Forelimb muscle (tissue), 1 donor: ENCODE measurements around the gene SLC44A1. TPM values are rescaled to one million over a fixed set of nuclear protein-coding genes. Genes with fewer than 3 reads are reported as not detected.
A peak's percentile ranks its signal among the peaks of the same experiment; 100 is the strongest.

Source experiments
- DNase-seq: peaks from one replicate; pipeline ENCODE4 v3.0.0-alpha.2; 2013; ENCODE audit warnings: low read depth
- polyA plus RNA-seq: library from polyadenylated mRNA; unstranded; fragments of 120-200 nt; gene quantifications from one replicate; pipeline ENCODE4 v1.2.1, GENCODE V29; 2013; ENCODE audit not compliant: insufficient read length

Gene SLC44A1
- polyA plus RNA-seq, 1 donor, result 14.6 TPM

DNA sequence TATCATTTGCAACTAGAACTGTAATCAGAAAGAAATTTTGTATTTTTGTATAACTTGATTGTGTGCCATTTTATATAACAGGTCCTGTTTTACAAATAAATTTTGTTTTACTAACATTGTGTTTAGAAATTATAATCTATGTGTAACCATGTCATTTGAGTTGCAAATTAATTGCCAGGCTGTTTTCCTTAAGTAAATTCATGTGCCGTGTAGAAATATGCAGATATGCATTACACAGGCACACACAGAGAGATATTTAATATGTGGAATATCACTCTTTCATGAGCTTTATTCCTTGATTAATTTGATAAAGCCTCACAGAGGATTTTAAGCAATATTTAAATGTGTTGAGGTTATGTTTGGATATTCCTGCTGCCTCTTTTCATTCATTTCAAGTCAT lies 146.8 kb downstream of the SLC44A1 start:
- no peak for DNase-seq

DNA sequence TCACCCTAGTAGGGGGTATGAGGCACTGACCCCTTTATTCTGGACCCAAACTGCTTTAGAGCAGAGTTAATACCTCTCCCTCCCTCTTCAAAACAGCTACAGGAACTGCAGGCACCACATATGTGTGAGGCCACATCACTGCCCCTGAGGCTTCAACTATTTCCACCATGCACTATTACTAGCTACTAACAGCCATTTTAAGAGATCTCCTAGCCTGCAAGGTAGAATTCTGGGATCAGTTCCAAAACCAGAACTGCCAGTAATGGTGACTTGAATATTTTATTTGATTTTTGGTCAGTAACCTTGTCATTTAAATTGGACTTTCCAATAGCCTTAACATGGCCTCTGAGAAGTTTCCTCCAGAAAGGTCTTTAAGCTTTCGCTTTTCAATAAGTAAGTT lies 148.1 kb downstream of the SLC44A1 start:
- DNase-seq, result no peak

DNA sequence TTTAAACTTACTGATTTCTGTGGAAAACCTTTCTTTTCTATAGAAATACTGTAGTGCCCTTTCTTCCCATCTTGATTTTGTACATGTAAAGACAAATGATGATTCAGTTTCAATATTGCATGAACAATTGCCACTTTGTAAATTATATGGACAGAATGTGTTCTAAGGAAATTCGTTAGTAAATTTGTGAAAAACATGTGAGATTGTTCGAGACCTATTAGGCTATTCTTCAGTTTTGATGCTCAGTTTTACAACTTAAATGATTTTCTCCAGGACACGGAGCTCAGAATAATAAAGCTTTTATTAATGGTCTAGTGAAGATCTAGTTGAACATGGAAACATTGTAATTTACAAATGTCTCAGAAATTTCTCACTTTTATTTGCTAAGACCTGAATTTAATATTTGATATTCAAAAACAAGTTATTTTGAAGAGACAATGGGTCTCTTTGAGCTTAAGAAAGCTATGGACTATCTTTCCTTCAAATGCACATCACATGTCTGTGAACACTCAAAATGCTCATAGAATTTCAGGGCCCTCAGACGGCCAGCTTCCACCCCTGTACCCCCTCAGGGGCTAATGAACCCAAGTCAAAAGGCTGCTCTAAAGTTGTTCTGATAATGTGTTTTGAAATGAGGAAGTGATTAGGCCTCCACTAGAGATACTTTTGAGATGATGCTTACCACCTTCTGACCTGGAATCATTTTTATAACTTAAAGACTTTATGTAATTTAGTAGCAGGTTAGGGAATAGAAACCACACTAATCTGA lies 149.3 kb downstream of the SLC44A1 start:
- no peak for DNase-seq

DNA sequence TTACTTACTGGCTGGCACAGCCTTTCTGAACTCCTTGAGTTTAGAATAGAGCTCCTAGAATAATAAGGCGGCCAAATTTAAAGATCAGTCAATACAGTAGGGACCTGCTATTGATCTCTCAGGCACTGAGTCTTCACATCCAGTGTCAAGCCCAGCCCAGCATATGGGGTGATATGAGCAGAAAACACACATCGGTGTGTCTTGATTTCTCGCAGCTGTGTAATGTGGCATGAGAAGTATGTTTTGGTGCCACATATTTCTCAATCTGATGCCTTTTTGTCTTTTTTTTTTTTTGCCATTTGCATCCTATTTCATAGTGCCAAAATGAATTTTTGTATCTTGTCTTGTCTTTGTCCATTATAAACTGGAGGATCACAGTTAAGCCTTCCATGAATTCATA lies 152.0 kb downstream of the SLC44A1 start:
- DNase-seq, result no peak

DNA sequence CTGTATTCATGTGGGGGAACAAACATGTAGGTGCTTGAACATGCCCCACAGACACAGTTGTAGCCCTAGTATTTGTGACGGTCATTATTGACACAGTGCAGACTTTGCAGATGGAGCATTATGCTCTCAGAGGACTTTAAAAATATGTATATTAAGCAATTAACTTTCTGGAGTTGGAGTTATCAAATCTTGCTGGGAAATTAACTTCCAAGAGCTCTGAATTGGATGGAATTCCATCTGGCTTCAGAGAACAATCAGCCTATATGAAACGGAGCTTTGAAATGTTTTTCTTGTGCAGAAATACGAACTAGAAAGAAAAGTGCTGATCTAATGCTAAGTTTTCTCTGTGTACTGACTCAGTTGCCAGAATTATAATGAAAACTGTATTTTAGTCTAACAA lies 152.4 kb downstream of the SLC44A1 start:
- DNase-seq, result no peak

DNA sequence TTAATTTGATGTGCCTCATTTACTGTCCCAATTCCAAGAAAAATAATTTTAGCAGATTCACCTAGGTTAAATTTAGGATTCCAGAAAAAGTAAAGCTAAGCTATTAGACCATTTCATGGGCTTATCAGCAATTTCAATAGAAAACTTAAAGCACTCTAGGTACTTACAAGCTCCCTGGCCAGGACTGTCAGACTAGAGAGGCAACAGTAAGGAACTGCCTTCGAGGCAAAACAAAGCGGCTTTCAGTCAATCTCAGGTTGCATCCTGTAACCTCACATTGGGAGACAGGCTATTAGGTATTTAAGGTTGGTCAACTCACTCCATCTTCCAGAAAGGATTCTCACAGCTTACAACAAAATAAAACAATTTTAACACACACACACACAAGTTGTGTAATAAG lies 154.7 kb downstream of the SLC44A1 start:
- no peak for DNase-seq

DNA sequence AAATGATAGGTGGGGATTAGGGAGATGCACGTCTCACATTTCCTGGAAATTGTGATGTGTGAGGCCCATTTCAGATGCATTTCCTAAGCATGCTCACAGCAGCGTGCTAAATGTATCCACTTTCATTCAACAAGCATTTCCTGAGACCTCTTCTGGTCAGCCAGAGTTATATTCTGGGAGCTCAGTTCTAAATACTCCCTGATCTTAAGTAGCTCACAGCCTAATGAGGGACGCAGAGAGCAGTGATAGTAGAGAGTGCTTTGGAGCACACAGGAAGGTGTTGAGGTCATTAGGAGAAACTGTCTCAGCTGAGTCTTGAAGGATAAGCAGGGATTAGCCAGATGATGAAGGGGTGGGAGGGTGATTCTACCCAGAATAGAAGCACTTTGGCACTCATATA lies 157.2 kb downstream of the SLC44A1 start:
- DNase-seq, result no peak

DNA sequence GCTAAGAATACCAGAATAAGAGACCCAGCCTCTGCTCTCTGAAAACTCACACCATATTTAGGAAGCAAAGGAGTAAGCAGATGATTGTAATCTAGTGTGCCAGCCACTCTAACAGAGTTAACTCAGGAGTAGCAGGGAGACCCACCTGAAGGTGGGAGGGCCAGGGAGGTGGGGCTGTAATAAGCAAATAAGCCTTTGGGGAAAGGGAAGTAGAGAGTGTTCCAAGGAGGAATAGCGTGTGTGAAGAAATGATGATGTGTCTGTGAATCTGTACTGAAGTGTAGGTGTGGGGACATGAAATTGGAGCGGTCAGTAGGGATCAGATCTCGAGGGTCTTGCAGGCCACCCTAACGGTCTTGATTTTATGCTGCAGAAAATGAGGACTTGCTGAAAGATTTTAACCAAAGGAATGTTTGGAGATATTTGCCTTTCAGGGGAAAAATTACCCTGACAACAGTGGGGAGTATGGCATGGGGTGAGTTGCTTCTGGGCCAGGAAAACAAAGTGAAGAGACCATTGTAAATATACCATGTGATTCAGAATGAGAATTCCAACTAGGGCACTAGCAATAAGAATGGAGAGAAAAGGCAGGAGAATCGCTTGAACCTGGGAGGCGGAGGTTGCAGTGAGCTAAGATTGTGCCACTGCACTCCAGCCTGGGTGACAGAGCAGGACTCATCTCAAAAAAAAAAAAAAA lies 159.2 kb downstream of the SLC44A1 start:
- DNase-seq, result no peak

DNA sequence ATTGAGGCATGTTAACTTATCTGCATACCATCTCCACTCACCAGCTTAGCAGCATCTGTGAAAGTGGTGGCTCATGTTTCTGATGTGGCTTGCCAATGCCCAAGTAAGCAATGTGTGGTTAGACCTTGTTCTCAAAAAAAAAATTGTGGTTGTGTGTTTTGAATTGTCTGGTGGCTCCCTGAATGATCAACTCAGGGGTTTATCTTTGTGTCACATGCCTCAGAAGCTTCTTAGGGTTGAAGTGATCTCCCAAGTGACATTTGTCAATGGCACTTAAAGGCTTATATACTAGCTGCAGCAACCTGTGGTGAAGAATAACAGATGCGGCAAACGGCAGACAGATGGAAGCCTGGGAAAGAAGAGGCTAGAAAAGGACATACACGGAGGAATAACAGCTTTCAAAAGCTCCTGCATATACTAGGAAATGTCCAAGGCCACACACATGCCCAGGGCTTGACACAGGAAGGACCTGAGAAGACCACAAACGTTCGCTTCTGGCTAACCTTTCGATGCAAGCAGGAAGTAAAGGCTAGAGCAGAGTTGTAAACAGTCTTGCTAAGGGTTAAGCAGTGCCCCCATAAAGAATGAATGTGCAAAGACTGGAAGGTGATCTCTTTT lies 161.2 kb downstream of the SLC44A1 start:
- no peak for DNase-seq

DNA sequence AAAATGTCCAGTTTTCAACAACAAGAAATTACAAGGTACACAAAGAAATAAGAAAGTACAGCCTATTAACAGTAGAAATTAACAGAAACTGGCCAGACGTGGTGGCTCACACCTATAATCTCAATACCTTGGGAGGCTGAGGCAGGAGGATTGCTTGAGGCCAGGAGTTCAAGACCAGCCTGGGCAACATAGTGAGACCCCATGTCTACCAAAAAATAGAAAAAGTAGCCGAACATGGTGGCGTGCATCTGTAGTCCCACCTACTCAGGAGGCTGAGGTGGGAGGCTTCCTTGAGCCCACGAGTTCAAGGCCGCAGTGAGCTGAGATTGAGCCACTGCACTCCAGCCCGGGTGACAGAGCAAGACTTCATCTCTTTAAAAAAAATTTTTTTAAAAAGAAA lies 161.9 kb downstream of the SLC44A1 start:
- no peak for DNase-seq

DNA sequence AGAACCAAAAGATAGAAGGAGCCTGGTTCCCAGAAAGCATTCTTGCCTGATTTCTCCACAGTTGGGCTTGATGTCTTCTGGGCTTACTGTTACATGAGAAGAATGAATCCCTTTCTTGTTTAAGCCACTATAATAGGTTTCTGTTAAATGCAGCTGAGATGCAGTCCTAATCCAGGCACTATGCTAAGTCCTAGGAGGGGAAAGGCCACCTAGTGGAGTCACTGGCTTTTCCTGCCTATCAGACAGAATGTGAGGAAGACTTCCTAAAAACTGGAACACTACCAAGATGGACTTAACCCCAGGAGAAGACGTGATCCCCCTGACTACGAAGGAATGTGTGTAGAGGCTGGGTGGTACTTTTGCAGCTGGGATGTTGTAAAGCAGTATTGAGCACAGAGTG lies 169.1 kb downstream of the SLC44A1 start:
- DNase-seq, result peak; percentile 14

DNA sequence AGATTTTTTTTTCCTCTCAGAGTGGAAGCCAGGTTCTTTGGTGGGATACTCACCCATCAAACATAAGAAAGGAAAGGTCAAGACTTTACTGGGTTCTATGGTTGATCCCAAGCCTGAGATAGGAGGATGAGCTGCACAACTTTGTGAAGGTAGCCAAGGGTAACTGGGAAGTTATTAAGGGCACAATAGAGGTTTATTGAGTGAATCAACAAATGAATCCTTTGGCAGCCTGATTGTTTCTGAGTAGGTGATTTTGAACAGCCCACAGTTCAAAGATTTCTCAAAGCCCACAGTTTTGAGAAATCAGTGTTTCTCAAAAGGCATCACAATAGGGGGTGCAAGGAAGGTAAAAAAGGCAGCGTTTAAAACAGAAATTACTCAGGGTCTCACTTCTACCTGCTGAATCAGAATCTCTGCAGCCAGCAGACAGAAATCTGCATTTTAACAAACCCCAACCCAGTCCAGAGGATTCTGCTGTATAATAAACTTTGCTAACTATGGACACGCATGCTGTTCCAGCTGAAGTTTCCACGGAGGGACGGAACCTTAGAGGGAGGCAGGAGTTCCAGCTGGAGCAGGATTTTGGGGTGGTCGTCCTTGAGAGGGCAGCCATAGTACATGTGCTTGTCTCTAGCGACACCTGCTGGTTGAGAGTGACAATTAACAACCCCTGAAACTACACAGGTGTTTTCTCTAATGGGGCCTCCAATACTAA lies 170.7 kb downstream of the SLC44A1 start:
- peak; percentile 41 for DNase-seq

DNA sequence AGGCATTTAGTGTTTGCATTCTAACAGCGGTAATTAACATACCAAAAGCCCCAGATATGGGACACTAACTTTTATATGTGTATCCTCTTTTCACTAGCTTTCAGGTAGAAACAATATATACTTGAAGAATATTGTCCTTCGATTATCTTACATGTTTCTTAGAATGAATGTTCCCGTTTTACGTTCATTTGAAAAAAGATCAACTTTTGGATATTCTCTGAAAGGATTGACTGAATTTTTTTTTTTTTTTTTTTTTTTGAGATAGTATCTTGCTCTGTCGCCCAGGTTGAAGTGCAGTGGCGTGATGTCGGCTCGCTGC lies 171.2 kb downstream of the SLC44A1 start:
- DNase-seq, result no peak

DNA sequence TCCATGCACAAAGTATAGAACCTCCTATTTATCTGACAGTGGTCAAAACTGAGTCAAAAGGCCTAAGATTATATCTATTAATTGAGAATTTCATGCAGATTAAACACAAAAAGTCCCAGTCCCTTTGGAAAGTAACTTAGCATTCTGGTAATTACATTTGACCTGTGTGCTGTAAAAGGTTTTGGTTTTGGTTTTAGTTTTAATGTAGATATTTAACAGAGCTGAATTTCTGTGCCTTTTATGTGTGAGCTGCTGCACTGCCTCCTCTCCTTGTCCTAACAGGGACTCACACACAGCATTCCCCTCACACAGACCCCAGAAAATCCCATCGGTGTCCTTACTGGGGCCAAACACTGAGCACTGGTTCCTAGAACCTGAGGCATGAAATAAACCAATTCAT lies 172.4 kb downstream of the SLC44A1 start:
- no peak for DNase-seq

DNA sequence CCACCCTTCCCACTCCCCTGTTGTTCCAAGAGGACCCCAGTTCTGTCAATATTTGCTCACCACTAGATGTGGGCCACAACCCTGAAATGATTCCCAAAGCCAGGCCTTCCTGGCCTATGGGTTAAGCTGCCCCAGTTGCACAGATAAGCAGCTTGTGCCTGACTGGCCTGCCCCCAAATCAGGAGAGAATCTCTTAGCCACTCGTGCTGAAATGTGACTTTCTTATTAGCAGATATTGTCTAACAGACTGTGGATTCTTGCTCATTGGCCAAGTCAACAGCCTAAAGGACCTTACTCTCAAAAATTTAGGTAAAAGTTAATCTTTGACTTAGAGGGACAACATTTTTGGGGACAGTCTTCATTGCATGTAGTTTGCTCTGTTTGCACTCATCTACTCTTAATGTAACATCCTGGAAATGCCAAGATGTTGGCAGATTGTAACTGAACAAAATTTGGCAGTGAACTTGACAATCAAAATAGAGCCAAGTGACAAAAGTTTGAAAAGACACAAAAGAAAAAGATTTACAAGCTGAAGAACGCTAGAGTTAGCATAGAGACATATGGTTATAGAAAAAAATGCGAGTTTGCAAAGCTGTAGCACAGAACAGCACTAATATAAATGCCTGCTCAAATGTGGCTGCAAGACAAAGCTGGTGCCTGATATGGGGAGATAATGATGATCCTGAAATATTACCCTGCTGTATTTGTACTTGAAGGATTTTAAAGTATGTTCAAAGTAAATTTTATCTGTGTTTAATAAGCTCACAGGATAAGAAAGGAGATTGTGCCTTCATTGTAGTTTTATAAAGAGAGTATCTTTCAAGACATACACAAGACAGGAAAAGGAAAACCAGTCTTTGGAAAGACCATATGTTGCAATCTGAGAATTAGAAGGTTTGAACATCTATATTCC lies 174.4 kb downstream of the SLC44A1 start:
- DNase-seq, result no peak

DNA sequence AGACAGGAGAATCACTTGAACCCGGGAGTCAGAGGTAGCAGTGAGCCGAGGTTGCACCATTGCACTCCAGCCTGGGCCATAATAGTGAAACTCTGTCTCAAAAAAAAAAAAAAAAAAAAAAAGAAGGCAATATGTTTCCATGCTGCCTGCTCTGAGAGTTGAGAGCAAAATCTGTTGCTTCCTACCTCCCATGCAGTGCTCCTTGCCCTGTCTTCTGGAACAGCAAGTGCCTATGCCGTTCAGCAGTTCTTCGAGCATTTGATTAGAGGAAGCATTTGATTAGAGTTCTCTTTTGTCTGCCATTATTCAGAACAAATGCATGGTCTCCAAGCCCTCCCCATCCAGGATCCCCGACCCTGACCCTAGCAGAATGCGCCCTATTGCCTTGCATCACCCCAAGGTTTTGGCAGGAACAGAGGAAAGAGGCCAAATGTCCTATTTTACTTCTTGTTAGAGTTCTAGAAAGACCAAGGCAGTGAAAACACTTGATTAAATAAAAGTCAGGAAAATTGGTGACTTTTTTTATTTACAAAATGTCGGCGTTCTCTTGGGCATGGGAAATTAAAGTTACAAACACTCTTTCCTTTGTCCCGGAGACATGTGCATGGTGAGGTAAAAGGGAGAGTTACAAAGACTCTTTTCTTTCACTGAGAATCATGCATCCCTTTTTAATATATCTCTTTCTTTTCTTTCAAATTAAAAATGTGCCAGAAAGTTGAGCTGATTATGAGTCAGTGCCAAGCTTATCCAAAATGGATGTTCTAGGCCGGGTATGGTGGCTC lies 175.6 kb downstream of the SLC44A1 start:
- DNase-seq, result no peak

DNA sequence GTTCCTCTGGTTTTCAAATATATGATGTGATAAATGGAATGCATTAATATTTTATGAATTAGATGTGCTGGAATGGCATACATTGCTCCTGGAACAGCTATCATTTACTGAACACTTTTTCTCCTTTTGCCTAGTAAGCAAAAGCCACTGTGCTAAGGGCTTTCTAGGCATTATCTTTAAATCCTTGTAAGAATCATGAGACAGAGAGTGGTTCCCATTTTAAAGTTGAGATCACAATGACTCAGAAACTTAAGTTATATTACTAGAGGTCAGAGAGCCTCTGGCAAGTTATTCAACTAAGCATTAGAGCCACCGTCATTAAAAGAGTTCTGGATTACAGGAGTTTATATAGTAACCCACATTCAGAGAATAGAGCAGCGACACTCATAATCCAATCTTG lies 176.7 kb downstream of the SLC44A1 start:
- DNase-seq, result no peak

DNA sequence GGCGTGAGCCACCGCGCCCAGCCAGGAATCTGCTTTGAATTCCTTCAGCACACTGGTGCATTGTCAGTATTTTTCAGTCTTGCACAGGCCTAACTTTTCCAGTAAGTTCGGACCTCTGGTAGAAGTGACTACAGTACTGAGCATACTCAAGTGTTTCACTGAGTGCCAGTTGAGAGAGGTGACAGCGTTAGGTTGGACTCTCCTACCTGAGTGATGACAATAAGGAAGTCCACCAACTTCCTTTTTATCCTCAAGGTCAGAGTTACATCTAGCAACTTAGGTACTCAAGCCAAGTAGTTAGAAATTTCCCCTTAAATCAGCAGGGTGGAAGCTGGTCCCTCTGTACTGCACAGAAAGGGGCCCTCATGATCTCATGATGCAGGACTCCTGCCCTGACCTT lies 177.4 kb downstream of the SLC44A1 start:
- DNase-seq, result no peak

DNA sequence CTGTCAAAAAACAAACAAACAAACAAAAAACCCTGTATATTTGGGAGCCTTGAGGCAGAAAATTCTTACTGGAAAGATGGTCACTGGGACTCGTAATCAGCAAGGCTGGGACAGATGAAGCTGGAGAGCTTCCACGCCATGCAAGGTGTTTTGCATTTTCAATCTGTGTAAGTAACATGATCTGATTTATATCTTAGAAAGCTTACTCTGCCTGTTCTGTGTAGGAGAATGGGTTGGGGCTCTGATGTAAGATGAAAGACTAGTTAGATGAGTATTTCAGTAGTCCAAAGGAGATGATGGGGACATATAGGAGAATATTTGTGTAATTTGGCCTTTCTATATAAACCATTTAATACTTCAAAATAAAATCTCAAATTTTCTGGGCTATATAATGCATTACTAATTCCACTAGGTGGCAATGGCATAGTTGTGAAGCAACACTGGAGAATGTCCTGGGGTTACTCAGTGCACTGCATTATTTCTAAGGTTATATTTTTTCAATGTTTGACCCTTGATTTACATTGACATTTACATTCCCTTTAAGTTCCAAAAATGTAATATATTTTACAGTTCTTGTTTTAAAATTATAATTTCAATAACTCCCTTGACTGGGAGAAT lies 181.5 kb downstream of the SLC44A1 start:
- DNase-seq, result no peak

DNA sequence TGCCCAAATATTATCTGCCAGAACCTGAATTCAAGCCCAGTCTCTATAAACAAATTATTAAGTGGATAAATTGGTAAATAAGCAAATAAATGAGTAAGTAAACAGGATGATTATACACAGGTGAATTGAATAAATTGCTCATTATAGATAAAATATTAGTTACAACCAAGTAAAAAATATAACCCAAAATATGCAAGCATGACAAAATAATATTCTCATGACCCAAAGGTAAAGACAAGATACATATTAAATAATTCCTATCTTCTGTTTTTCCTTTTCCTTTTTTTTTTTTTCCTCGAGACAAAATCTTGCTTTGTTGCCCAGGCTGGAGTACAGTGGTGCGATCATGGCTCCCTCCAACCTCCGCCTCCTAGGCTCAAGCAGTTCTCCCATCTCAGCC lies 182.2 kb downstream of the SLC44A1 start:
- no peak for DNase-seq
